HG03103 (cell line): ENCODE measurements around the gene FCHO2.

ENCODE experiments used
- ATAC-seq: cut with Tn5 transposase; IDR thresholded peaks from one replicate; pipeline ENCODE4 v1.9.1; 2021; ENCODE audit warnings: low read depth; ENCODE audit not compliant: unreplicated experiment

Gene FCHO2

DNA sequence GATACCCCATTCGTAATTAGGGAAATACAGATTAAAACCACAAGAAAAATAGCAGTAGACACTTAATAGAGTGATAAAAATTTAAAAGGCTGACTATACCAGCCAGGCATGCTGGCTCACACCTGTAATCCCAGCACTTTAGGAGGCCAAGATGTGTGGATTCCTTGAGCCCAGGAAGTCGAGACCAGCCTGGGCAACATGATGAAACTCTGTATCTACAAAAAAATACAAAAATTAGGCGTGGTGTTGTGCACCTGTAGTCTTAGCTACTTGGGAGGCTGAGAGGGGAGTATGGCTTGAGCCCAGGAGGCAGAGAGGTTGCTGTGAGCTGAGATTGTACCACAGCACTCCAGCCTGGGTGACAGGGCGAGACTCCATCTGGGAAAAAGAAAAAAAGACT lies 72.0 kb downstream of the FCHO2 start:
- no peak for ATAC-seq

DNA sequence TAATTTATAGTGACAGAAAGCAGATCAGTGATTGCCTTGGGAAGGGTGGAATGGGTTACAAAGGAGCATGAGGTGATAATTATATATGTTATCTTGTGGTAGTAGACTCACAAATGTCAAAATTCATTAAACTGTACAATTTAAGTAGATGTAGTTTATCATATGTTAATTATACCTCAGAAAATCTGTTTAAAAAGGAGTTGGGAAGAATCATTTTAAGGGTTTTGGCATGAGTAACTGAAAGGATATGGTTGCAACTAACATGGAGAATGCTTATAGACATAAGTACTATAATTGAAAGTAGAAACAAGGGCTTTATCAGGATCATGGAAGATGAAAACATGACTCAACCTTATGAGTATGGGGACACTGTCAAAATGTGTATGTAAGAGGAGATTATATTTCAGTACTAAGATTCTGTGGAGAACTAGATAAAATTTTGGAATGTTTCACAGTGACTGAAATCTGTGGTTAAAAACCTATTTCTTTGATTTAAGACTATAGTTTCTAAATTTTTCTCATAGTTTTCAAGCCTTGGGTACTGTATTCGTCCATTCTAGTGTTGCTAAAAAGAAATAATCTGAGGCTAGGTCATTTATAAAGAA lies 73.3 kb downstream of the FCHO2 start:
- no peak for ATAC-seq

DNA sequence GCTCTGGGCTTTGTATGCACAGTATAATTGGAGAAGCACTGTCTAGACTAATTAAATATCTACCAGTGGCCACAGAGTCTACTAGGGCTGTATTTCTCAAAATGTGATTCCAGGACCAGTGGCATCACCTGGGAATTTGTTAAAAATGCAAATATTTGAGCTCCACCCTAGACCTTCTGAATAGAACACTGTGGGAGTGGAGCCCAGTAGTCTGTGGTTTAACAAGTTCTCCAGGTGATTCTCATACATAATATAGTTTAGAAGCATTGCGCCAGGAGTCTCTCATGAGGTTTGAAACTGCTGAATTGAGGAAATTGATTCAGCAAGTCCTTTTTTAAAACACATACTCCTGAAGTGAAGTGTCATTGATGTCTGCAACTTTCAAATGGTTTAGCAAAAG lies 74.7 kb downstream of the FCHO2 start:
- ATAC-seq, result no peak

DNA sequence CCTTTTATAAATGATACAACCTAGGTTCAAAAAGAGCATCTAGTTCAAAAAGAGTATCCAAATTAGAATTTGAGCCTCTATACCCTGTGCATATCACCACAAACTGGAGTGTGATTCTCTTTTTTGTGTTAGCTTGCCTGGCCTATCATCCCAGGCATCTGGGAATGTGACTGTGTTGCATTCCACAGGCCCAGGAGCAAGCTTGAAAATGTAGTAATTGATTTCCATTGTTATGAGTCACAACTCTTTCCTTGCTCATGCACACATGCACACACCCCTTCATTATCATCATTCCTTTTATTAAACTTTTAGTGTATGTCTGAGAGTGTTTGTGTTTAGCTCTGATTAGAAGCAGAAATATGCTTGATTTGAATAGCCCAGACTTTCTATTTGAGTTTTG lies 75.2 kb downstream of the FCHO2 start:
- ATAC-seq, result no peak

DNA sequence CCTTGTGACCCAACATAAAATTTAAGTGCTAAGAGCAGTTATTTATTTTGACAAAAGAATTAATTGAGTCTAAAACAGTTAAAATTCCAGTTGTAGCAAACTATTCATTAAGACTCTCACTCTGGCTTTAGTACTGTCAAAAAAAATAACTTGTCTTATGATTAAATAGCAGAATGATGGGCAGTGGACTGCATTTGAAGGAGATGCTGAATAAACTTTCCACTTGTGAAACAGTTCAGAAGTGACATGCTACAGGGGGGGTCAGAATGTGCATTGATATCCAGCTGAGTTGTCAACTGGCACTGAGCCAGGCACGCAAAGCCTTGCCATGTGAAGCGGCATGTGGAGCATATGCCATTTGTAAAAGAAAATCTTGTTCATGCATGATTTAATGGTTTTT lies 76.0 kb downstream of the FCHO2 start:
- ATAC-seq, result no peak

DNA sequence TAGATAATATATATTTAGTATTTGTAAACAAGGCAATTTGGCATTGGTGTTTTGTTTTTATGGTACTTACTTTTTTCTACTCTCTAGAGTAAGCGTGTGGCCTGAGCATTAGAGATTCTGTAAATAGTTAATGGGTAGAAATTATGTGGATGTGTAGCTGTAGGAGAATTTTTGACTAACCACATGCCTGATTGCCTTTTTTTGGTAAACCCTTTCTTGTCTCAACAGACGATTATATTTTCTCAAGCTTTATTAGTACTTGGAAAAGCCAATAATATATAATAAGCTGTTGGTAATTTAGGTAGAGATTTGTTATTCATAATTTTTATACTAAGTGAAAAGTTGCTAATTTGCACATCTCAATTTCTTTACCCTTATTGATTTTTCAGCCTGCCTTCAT lies 76.8 kb downstream of the FCHO2 start:
- ATAC-seq, result no peak

DNA sequence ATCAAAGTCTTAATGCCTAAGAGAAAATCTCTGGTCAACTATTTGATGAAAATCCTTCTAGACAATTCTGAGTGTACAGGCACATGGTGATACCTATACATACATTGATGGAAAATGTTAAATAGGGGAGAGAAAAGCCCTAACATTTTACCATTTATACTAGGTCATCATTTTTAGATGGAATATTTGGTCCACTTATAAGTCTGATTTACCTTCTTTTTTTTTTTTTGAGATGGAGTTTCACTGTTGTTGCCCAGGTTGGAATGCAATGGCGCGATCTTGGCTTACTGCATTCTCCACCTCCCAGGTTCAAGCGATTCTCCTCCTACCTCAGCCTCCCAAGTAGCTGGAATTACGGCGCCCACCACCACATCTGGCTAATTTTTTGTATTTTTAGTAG lies 81.7 kb downstream of the FCHO2 start:
- no peak for ATAC-seq

DNA sequence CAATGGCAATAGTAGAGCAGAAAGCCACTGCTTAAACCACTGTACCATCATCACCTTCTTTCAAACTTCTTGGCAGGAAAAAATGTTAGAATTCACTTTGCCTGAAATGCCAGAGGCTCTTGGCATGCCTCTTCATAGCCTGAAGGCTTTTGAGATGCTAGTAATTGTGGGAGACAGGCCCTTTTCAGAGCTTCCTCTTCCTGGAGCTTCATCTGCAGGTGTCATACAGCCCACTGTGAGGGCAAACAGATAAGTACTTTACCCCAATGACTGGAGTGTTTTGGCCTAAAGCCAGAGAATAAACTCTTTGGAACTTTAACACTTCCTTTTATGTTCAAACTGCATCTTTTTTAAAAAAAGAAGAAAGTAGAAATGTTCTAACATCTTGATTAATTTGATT lies 83.2 kb downstream of the FCHO2 start:
- no peak for ATAC-seq

DNA sequence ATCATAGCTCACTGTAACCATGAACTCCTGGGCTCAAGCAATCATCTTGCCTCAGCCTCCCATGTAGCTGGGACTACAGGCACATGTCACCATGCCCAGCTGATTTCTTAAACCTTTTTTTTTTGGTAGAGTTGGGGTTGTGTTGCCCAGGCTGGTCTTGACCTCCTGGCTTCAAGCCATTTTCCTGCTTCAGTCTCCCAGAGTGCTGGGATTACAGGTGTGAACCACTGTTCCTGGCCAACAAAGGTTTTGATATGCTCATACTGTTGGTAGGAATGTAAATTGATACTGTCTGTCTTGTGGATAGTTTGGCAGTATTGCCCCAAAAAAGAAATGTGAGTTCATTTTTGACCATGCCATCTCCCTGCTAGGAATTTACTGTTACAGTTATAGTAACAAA lies 87.2 kb downstream of the FCHO2 start:
- no peak for ATAC-seq

DNA sequence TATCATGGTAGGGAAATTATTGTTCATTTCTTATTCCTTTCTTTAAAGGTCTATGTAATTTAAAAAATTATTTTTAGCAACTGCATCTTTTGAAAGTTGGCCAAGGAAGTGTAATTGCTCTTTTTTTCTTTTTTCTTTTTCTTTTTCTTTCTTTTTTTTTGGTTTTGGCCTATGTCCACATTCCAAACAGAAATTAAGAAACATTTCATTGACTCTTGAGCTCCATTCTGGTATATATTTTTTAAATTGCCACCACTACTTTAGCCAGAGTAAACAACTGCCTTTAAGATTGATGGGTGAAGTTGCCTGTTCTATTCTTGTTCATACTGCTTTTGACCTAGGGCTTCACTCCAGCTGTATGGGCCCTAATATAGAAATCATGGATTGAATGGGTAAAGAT lies 88.7 kb downstream of the FCHO2 start:
- ATAC-seq, result no peak

DNA sequence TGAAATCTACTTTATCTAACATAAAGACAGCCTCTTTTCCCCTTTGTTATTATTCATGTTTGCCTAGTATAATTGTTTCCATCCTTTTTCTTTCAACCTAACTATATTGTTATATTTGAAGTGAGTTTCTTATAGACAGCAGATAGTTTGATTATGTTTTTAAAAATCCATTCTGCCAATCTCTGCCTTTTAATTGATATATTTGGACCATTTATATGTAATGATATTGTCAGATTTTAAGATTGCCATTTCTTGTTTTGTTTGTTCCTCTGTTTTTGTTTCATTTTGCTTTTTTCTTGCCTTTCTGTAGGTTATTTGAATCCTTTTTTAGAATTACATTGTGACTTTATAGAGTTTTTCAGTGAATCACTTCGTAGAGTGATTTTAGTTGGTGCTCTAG lies 89.8 kb downstream of the FCHO2 start:
- ATAC-seq, result no peak

DNA sequence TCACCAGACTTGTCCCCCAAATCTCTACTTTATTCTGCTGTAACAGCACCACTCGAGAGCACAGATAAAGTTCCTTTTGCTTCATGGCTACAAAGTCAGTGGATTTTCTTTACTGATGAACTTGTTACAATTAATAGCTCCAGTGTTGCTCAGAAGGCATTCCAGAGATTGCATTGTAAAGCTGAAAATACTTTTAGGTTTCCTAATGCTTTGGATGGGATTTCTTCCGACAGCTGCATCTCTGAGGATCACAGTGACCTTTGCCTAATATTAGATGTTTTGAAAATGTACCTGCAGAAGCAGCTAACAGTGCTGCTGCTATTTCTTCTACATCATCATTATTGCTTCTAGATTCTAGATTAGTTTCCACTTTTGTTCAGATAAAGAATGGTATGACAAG lies 105.8 kb downstream of the FCHO2 start:
- ATAC-seq, result no peak

DNA sequence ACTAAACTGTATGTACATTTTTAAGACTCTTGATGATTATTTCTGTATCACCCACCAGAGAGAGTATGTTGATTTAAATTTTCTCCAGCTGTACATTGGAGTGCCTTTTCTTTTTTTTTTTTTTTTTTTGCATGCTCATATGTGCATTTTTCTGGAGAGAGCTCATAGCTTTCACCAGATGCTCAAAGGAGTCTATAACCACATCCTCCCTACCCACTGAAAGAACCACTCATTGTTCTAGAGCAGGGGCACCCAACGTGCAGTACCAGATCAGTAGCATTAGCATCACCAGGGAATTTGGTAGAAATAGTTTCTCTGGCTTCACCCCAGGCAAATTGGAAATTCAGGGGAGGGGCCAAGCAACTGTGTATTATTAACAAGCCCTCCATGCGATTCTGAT lies 110.6 kb downstream of the FCHO2 start:
- ATAC-seq, result no peak

DNA sequence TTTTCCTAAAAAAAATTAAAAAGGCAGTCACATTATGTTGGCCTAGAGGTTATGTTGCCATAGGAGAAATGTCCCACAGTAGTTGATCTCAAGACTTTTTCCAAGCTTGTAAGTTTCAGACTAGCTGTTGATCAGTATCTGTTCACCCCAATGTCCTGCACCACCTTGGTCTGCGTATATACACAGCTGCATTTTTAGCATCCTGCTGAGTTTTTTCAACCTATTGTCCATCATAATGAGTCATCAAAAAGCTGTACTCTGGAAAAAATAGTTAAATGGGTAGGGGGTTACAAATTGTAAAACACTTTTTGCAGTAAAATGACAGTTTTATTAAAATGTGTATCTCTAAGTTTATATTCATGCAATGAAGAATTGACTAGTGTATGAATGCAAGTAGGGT lies 111.4 kb downstream of the FCHO2 start:
- no peak for ATAC-seq

DNA sequence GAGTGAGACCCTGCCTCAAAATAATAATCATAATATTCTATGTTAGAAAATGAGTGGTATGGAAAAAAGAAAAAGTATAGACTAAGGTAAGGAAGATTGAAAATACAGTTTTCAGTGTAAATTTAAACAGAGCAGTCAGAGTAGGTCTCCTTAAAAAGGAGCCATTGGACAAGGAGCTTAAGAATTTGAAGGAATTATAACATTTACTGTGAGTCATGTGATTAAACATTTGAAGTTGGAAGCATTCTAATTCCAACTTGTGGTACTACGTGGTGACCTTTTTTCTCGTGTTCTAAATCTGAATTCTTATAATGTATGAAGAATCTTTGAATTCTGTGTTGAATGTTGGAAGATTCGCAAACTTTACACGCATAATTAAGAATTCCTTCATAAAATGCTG lies 125.3 kb downstream of the FCHO2 start:
- ATAC-seq, result no peak

DNA sequence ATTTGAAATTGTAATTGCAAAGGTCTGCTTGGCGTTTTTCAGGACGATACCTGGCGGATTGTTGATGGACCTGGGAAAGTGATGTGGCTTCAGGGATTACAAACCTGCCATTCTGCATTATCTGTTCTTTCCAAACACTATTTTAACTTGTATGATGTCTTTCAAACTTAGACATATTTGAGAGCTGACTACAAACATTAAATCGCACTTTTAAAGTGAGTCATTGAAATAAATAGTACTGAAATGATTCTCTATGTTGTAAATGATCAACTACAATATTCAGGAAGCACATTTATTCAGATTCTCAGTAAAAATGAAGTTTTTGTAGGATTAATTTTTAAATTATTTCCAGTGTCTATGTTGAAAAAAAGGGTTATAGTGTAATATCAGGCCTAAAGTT lies 132.2 kb downstream of the FCHO2 start:
- no peak for ATAC-seq

DNA sequence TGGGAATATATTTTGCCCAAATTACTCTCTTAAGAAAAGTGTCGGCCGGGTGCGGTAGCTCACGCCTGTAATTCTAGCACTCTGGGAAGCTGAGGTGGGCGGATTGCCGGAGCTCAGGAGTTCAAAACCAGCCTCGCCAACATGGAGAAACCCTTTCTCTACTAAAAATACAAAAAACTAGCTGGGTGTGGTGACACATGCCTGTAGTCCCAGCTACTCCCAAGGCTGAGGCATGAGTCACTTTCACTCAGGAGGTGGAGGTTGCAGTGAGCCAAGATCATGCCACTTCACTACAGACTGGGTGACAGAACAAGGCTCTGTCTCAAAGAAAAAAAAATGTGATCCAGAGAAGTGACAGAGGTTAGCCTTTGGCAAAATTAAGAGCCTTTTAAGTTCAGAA lies 138.1 kb downstream of the FCHO2 start:
- ATAC-seq, result no peak

DNA sequence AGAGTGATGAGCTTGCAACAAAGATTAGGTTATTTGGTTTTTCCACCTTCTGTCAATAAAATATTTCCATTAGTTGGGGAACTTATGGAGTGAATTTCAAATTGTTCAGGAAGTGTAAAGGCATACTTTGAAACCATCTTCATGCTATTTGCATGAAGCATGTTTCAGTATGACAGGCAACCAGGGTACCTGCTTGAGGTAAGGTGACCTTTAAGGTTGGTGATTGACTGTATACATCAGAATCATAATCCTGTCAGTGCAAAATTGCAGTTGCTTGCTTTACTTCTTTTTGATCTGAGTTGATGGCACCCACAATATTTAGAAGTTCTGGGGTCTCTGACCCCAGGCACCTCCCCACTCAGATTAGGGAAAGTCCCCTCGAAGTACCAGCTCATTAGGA lies 138.6 kb downstream of the FCHO2 start:
- ATAC-seq, result no peak

DNA sequence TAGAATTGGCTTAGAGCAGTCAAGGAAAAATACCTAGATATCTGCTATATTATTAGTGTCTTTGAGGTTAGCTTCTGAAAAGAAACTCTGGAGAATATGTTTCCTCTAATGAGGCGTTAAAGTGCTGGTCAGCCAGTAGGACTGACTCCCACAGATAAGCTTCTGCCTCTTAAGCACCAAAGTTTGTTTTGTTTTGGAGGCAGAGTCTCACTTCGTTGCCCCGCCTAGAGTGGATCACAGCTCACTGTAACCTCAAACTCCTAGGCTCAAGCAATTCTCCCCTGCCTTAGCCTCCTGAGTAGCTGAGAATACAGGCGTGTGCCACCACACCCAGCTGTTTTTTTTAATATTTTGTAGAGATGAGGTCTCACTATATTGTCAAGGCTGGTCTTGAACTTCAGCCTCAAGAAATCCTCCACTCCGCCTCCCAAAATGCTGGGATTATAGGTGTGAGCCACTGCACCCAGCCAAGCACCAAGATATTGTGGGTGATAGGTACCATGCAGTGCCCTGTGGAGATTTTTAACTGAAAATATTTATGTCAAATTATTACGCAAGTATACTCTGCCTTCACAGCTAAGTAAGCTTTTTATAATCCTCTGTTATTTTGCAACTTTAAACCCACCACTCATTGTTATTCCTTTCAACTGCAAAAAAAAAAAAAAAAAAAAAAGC lies 139.9 kb downstream of the FCHO2 start:
- ATAC-seq, result no peak

DNA sequence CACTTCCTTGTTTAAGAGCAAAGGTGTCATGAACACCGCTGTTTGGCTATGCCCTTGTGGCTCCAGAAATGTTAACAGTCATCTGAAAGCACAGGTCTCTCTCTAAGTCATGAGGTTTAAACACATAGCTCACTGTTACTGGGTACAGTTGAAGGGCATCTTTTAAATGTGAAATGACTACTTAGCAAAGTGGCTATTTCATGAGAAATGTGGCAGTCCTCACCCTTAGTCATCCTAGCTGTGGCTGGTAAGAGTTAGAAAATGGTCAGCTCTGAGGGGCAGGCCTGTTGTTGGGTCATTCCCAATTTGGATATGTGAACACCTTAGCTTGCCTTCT lies 140.4 kb downstream of the FCHO2 start:
- ATAC-seq, result no peak

DNA sequence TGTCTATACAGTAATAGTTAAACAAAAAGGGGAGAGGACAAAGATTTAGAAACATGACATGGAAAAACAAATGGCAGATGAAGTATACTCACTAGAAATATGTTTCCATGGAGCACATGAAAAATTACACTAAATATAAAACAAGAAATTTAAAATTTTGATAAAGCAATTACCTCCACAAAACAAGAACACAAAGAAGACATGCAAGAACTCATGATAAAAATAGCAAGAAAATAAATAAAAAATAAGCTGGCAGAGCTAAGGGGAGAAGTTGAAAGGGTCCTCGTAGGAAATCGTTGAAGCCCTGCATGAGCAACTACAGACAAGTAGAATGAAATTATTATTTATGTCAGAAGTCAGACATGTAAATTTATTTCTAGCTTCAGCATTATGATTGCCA lies 141.9 kb downstream of the FCHO2 start:
- no peak for ATAC-seq

DNA sequence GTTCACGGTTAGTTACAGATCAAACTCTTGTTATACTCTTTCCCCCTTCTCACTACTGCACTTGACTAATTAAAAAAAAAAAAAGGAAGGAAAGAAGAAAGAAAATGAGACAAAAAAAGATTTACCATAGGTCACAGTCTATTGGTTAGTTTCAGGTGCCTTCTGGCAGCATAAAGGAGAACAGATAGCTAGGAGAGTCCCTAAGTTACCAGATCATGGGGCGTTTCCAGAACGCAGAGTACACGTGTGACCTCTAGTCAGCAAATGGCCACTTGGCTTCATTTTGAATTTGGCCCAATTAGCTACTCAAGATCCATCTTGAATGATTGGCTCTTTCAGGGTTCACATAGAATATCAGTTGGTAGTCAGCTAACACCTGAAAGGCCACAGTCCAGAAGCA lies 144.3 kb downstream of the FCHO2 start:
- no peak for ATAC-seq

DNA sequence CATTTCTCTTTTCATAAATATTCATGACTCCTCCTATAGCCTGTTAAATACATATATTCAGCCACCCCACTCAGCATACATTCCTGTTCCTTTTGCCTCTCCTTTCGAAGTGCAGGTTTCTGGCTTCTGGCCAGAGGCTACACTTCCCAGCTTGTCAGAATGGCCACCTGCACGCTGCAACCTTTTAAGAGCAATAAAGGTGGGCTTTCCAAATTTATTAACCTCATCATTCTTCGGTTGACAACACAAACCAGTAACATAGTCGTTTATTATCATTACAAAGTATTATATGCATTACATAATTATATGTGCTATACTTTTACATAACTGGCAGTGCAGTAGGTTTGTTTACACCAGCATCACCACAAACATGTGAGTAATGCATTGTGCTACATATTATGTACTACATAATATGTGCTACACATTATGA lies 148.0 kb downstream of the FCHO2 start:
- ATAC-seq, result no peak
